ENCODE data around the gene LY86. TPM values are rescaled to one million over a fixed set of nuclear protein-coding genes. Genes with fewer than 3 reads are reported as not detected.

Gene LY86
- total RNA-seq, 2 donors from 2014 or later = not detected

GRCh38 chr6:6560909-6561308 is 27.6 kb upstream of the LY86 start:
- Mint-ChIP-seq H3K36me3 (ENCODE audit: low read depth) (no peaks in the 10 kb centered on the region), H3K4me1 (peaks cover 6% of the 10 kb centered on the region), H3K9me3 (no peaks in the 10 kb centered on the region), H3K27me3 (peaks cover 12% of the 10 kb centered on the region), H3K4me3 (no peak overlapping the region), H3K27ac (no peak overlapping the region)
- ATAC-seq (replicated peaks) = no peak

DNA sequence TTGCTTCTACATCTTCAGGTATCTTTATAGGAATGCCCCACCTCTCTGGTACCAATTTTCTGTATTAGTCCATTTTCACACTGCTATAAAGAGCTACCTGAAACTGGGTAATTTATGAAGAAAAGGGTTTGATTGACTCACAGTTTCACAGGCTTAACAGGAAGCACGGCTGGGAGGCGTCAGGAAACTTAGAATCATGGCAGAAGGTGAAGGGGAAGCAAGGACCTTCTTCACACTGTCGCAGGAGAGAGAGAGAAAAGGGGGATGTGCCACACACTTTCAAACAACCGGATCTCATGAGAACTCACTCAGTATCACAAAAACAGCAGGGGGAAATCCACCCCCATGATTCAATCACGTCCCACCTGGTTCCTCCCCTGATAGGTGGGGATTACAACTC is 24.4 kb upstream of the LY86 start:
- Mint-ChIP-seq H3K9me3 (no peaks in the 10 kb centered on the region), H3K27ac (no peak overlapping the region), H3K4me1 (peaks cover 6% of the 10 kb centered on the region), H3K36me3 (ENCODE audit: low read depth) (no peaks in the 10 kb centered on the region), H3K4me3 (no peak overlapping the region), H3K27me3 (peaks cover 10% of the 10 kb centered on the region)
- ATAC-seq (replicated peaks) = no peak

DNA sequence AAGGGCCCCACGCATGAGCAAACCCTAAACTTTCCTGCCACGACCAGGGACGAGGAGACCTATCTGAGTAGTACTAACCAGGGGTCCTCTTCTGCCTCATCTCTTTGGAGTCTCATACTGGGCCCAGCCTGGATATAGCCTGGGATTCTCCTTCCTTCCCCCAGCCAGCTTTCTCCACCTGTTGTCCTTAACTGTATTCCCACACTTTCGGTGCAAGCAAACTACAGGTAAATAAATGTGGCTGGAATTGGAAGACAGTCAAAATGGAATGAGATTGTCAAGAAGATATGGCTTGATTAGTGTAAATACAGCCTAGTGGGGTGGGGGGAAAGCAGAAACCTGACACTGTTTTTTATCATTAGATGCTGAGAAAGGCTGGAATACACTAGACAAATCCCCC is 23.5 kb upstream of the LY86 start:
- Mint-ChIP-seq H3K36me3 (ENCODE audit: low read depth) (no peaks in the 10 kb centered on the region), H3K27me3 (peaks cover 10% of the 10 kb centered on the region), H3K4me1 (peaks cover 6% of the 10 kb centered on the region), H3K9me3 (no peaks in the 10 kb centered on the region), H3K4me3 (no peak overlapping the region), H3K27ac (no peak overlapping the region)
- no peak for ATAC-seq (replicated peaks)

DNA sequence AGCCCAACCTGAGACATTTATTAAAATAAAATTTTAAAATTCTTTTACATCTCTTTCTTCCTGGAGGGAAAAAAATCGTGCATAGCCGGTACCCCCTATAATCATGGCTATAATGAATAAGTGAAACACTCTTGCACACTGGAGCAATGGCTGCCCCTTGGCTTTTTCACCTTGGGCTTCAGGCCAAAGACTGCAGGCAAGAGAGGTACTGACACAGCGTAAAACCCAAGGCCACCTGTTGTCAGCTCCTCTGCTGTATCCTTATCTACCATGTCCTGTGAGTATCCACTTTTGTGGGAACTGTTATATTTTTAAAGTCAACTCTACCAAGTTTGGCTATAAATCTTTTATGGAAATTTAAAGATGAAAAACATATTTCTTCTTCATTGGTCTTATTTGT is 23.0 kb upstream of the LY86 start:
- no peak overlapping the region for H3K27ac Mint-ChIP-seq
- peaks cover 10% of the 10 kb centered on the region for H3K27me3 Mint-ChIP-seq
- H3K36me3 Mint-ChIP-seq (ENCODE audit: low read depth) = no peaks in the 10 kb centered on the region
- no peak overlapping the region for H3K4me3 Mint-ChIP-seq
- H3K9me3 Mint-ChIP-seq = no peaks in the 10 kb centered on the region
- no peak for ATAC-seq (replicated peaks)
- H3K4me1 Mint-ChIP-seq = peaks cover 6% of the 10 kb centered on the region

DNA sequence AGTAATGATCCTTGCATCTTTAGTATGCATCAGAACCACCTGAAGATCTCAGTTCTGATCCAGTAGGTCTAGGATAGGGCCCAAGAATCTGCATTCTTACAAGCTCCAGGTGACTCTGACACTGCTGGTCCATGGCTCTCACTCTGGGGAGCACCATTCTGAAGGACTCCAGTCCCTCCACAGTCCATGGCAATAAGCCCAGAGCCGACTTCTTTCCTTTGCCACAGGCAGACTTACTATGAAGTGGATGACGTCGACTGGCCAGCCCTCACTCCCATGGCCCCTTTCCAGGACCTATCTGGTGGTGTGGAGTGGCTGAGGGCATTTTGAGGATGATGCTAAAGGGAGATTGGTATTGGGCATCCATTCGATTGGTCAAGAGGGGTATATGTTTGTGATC is 21.8 kb upstream of the LY86 start:
- Mint-ChIP-seq H3K27ac (no peak overlapping the region), H3K4me1 (peaks cover 6% of the 10 kb centered on the region), H3K9me3 (no peaks in the 10 kb centered on the region), H3K27me3 (peaks cover 9% of the 10 kb centered on the region), H3K36me3 (ENCODE audit: low read depth) (no peaks in the 10 kb centered on the region), H3K4me3 (no peak overlapping the region)
- ATAC-seq (replicated peaks) = no peak

GRCh38 chr6:6569096-6569810 is 19.3 kb upstream of the LY86 start:
- Mint-ChIP-seq H3K4me1 (peaks cover 1% of the 10 kb centered on the region), H3K27me3 (peaks cover 4% of the 10 kb centered on the region), H3K27ac (no peak overlapping the region), H3K9me3 (no peaks in the 10 kb centered on the region), H3K4me3 (no peak overlapping the region), H3K36me3 (ENCODE audit: low read depth) (no peaks in the 10 kb centered on the region)
- ATAC-seq (replicated peaks) = no peak

DNA sequence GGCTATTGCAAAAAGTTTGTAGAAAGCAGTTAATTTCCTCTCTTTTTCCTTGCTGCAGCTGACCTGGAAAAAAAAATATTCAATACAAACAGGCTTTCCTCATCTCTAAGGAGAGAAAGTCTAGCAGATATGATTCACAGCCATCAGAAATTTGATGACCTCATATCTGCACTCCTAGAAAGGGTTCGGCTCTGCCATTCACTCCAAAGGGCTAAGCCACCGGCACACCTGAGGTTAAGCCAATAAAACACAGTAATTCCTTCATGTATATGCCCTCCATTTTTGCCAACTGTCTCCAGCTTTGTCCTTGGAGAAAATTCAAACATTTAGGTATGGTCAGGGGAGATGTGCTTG is 18.7 kb upstream of the LY86 start:
- no peak overlapping the region for H3K4me3 Mint-ChIP-seq
- H3K4me1 Mint-ChIP-seq = no peaks in the 10 kb centered on the region
- H3K27ac Mint-ChIP-seq = no peak overlapping the region
- H3K36me3 Mint-ChIP-seq (ENCODE audit: low read depth) = no peaks in the 10 kb centered on the region
- H3K9me3 Mint-ChIP-seq = no peaks in the 10 kb centered on the region
- no peak for ATAC-seq (replicated peaks)
- peaks cover 4% of the 10 kb centered on the region for H3K27me3 Mint-ChIP-seq

DNA sequence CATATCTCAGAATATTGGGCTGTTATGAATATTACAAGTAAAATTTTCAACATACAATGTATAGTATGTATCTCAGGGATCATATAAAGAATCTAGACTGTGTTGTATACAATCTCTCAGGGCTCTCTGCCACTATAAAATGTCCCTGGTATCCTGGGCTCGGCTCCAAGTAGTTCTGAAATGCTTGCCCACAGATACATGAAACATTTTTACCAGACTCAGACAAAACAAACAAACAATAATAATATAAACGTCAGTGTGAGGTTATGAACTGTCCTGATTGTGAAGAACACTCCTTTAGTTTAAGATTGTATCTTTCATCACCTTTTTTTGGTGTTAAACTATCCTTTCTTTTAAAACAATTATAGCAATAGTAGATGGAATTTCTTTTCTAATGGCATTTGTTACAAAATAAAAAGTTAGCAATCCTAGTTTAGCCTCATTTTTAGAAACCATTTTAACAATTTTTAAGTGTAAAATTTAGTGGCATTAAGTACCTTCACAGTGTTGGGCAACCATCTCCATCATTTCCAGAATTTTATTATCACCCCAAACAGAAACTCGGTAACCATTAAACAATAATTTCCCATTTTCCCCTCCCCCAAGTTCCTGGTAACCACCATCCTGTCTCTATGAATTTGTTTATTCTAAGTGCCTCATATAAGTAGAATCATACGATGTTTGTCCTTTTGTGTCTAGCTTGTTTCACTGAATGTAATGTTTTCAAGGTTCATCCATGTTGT is 17.4 kb upstream of the LY86 start:
- ATAC-seq (replicated peaks) = no peak
- Mint-ChIP-seq H3K4me1 (no peaks in the 10 kb centered on the region), H3K27ac (no peak overlapping the region), H3K27me3 (peaks cover 4% of the 10 kb centered on the region), H3K36me3 (ENCODE audit: low read depth) (no peaks in the 10 kb centered on the region), H3K9me3 (no peaks in the 10 kb centered on the region), H3K4me3 (no peak overlapping the region)

GRCh38 chr6:6575143-6575542 is 13.4 kb upstream of the LY86 start:
- Mint-ChIP-seq H3K9me3 (peaks cover 3% of the 10 kb centered on the region), H3K4me3 (no peak overlapping the region), H3K27ac (no peak overlapping the region), H3K27me3 (peaks cover 15% of the 10 kb centered on the region), H3K4me1 (no peaks in the 10 kb centered on the region), H3K36me3 (ENCODE audit: low read depth) (no peaks in the 10 kb centered on the region)
- no peak for ATAC-seq (replicated peaks)

DNA sequence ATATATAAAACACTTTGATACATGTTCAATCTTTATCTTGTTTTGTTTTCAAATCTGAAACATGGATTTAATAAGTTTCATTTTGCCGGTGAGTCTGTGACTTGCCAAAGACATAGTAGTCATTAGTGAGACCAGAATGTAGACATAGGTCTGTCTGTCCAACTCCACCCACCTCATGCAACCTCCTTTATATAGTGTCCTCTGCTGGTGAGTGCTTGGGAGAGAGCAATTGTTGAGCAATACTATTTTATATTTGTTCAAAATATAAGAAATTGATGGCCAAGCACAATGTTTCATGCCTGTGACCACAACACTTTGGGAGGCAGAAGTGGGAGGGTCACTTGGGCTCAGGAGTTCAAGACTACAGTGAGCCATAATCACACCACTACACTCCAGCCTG is 10.8 kb upstream of the LY86 start:
- Mint-ChIP-seq H3K4me1 (no peaks in the 10 kb centered on the region), H3K36me3 (ENCODE audit: low read depth) (no peaks in the 10 kb centered on the region), H3K27me3 (peaks cover 15% of the 10 kb centered on the region), H3K4me3 (no peak overlapping the region), H3K27ac (no peak overlapping the region), H3K9me3 (peaks cover 3% of the 10 kb centered on the region)
- no peak for ATAC-seq (replicated peaks)

DNA sequence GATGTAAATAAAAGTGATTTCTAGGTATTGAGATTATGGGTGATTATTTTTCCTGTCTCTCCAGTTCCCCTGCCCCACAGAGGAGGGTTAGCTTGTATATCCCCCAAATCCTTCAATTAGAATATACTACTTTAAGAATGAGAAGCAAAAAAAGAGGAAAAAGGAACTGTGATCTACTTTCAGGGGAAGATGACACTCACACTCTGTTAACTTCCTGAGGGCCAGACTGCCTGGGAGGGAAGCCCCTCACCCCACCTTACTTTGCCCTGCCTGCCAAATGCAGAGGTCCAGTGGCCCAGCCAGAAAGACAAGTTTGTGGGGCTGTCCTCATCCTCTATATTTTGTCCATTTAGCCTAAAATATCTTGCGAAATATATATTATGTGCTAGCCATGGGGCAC is 9.2 kb upstream of the LY86 start:
- Mint-ChIP-seq H3K27ac (no peak overlapping the region), H3K4me3 (no peak overlapping the region), H3K27me3 (peaks cover 11% of the 10 kb centered on the region), H3K36me3 (ENCODE audit: low read depth) (no peaks in the 10 kb centered on the region), H3K9me3 (peaks cover 3% of the 10 kb centered on the region), H3K4me1 (peaks cover 5% of the 10 kb centered on the region)
- ATAC-seq (replicated peaks) = no peak

DNA sequence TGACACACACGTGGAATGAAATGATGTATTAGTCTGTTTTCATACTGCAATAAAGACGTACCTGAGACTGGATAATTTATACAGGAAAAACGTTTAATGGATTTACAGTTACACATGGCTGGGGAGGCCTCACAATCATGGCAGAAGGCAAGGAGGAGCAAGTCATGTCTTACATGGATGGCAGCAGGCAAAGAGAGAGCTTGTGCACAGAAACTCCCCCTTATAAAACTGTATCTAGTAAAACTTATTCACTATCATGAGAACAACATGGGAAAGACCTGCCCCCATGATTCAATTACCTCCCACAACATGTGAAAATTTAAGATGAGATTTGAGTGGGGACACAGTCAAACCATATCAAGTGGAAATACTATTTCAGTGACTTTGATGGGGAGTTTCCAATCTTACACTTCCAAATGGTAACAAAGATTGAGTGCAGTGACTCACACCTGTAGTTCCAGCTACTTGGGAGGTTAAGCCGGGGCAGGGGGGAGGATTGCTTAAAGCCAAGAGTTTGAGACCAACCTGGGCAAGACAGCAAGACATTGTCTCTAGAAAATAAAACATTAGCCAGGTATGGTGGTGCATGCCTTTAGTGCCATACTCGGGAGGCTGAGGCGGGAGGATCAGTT is 8.2 kb upstream of the LY86 start:
- H3K27ac Mint-ChIP-seq = no peak overlapping the region
- no peaks in the 10 kb centered on the region for H3K36me3 Mint-ChIP-seq (ENCODE audit: low read depth)
- H3K4me3 Mint-ChIP-seq = no peak overlapping the region
- ATAC-seq (replicated peaks) = no peak
- H3K9me3 Mint-ChIP-seq = peaks cover 3% of the 10 kb centered on the region
- H3K4me1 Mint-ChIP-seq = peaks cover 5% of the 10 kb centered on the region
- H3K27me3 Mint-ChIP-seq = peaks cover 11% of the 10 kb centered on the region

GRCh38 chr6:6581054-6581453 is 7.5 kb upstream of the LY86 start:
- peaks cover 11% of the 10 kb centered on the region for H3K27me3 Mint-ChIP-seq
- no peaks in the 10 kb centered on the region for H3K36me3 Mint-ChIP-seq (ENCODE audit: low read depth)
- no peak overlapping the region for H3K27ac Mint-ChIP-seq
- H3K4me3 Mint-ChIP-seq = no peak overlapping the region
- peaks cover 3% of the 10 kb centered on the region for H3K9me3 Mint-ChIP-seq
- ATAC-seq (replicated peaks) = no peak
- peaks cover 5% of the 10 kb centered on the region for H3K4me1 Mint-ChIP-seq

- H3K9me3 Mint-ChIP-seq = peaks cover 3% of the 10 kb centered on the region
- no peak for ATAC-seq (replicated peaks)
- no peak overlapping the region for H3K27ac Mint-ChIP-seq
- peaks cover 5% of the 10 kb centered on the region for H3K4me1 Mint-ChIP-seq
- no peaks in the 10 kb centered on the region for H3K36me3 Mint-ChIP-seq (ENCODE audit: low read depth)
- no peak overlapping the region for H3K4me3 Mint-ChIP-seq
- peaks cover 11% of the 10 kb centered on the region for H3K27me3 Mint-ChIP-seq
Measured at GRCh38 chr6:6582131-6582530, 6.4 kb upstream of the LY86 start.

- H3K36me3 Mint-ChIP-seq (ENCODE audit: low read depth) = no peaks in the 10 kb centered on the region
- no peak overlapping the region for H3K4me3 Mint-ChIP-seq
- H3K4me1 Mint-ChIP-seq = peaks cover 5% of the 10 kb centered on the region
- H3K9me3 Mint-ChIP-seq = peaks cover 3% of the 10 kb centered on the region
- ATAC-seq (replicated peaks) = no peak
- H3K27ac Mint-ChIP-seq = no peak overlapping the region
- H3K27me3 Mint-ChIP-seq = peaks cover 9% of the 10 kb centered on the region
Measured at GRCh38 chr6:6583836-6584235, 4.7 kb upstream of the LY86 start.

All from activated T-helper 17 cell treated with anti-CD3 and anti-CD28 coated beads, Interleukin-2, amount 50 U/mL, for 72 hours (primary cell).